CD14-positive monocyte (primary cell): ENCODE results near the gene IRF2BPL. TPM values are rescaled to one million over a fixed set of nuclear protein-coding genes. Genes with fewer than 3 reads are reported as not detected.

ENCODE experiments used
- DNase-seq, 3 donors: peaks; one replicate each; pipeline ENCODE4 v3.0.0-alpha.2; 2011 to 2022
- H2AFZ ChIP-seq: 2 replicates; pipeline ENCODE4 v1.6.0; 2012; ENCODE audit warnings: mild to moderate bottlenecking, low read depth, low read length, inconsistent platforms; ENCODE audit not compliant: insufficient read depth, poor library complexity, severe bottlenecking
- H3K27ac ChIP-seq, 2 donors: 1 replicate in 1 of 2; 2 replicates in 1 of 2; pipeline ENCODE4 v1.5.1; 2012 to 2013; ENCODE audit warnings: low read length in 2 of 2, control low read depth in 1 of 2, inconsistent platforms in 1 of 2, low read depth in 1 of 2, mild to moderate bottlenecking in 1 of 2
- H3K27me3 ChIP-seq, 2 donors: one replicate each; pipeline versions ENCODE4 v1.6.0 to v1.6.1; 2011 to 2013; ENCODE audit warnings: low read length in 2 of 2; ENCODE audit not compliant: control insufficient read depth in 2 of 2, insufficient read depth in 2 of 2
- H3K36me3 ChIP-seq, 2 donors: replicated peaks in 1 of 2; 1 replicate in 1 of 2; 2 replicates in 1 of 2; pipeline versions ENCODE4 v1.5.1 to v1.6.1; 2012 to 2013; ENCODE audit warnings: low read length in 2 of 2, control low read depth in 1 of 2, inconsistent platforms in 1 of 2, mild to moderate bottlenecking in 1 of 2; ENCODE audit not compliant: insufficient read depth in 2 of 2, control insufficient read depth in 1 of 2
- H3K4me1 ChIP-seq, 2 donors: 1 replicate in 1 of 2; 2 replicates in 1 of 2; pipeline versions ENCODE4 v1.5.1 to v1.6.1; 2012 to 2013; ENCODE audit warnings: low read length in 2 of 2, control low read depth in 1 of 2, inconsistent platforms in 1 of 2, mild to moderate bottlenecking in 1 of 2, moderate library complexity in 1 of 2; ENCODE audit not compliant: insufficient read depth in 2 of 2, control insufficient read depth in 1 of 2
- H3K4me2 ChIP-seq: replicated peaks from 2 replicates; pipeline ENCODE3; 2012; ENCODE audit warnings: low read length, moderate library complexity, mild to moderate bottlenecking; ENCODE audit not compliant: poor library complexity, severe bottlenecking; ENCODE audit errors: extremely low read depth
- H3K4me3 ChIP-seq, 3 experiments: fragments of 200-600 bp in 1 of 3; sonication (generic) in 1 of 3; replicated peaks in 1 of 3; 1 replicate in 2 of 3; 2 replicates in 1 of 3; pipeline ENCODE4 v1.5.1; 2011 to 2013; ENCODE audit warnings: low read length in 3 of 3, mild to moderate bottlenecking in 3 of 3, control low read depth in 2 of 3, low read depth in 2 of 3, inconsistent platforms in 1 of 3, moderate library complexity in 1 of 3
- H3K79me2 ChIP-seq: 2 replicates; pipeline ENCODE4 v1.6.0; 2012; ENCODE audit warnings: mild to moderate bottlenecking, control low read depth, inconsistent platforms, low read length, moderate library complexity; ENCODE audit not compliant: insufficient read depth
- H3K9ac ChIP-seq: 2 replicates; pipeline ENCODE4 v1.6.0; 2017; ENCODE audit warnings: low read length, mild to moderate bottlenecking; ENCODE audit not compliant: insufficient read depth, poor library complexity, severe bottlenecking
- H3K9me3 ChIP-seq, 2 donors: replicated peaks in 1 of 2; 1 replicate in 1 of 2; 2 replicates in 1 of 2; pipeline versions ENCODE4 v1.5.1 to v1.6.1; 2012 to 2013; ENCODE audit warnings: low read length in 2 of 2, control low read depth in 1 of 2; ENCODE audit not compliant: control insufficient read depth in 1 of 2, insufficient read depth in 1 of 2
- H4K20me1 ChIP-seq: 2 replicates; pipeline ENCODE4 v1.6.0; 2012; ENCODE audit warnings: mild to moderate bottlenecking, low read length, control low read depth, moderate library complexity; ENCODE audit not compliant: insufficient read depth
- H3K27ac Mint-ChIP-seq, 7 donors: one replicate each; pipeline ENCODE4 v1.8.0; 2020; ENCODE audit warnings: mild to moderate bottlenecking in 7 of 7, mixed read lengths in 7 of 7, moderate library complexity in 6 of 7, inconsistent platforms in 2 of 7
- H3K27me3 Mint-ChIP-seq, 3 donors: one replicate each; pipeline ENCODE4 v1.8.0; 2021 to 2022; ENCODE audit warnings: low read depth in 3 of 3, mild to moderate bottlenecking in 3 of 3, mixed read lengths in 3 of 3, moderate library complexity in 3 of 3, inconsistent platforms in 1 of 3
- H3K36me3 Mint-ChIP-seq, 2 donors: one replicate each; pipeline ENCODE4 v1.8.0; 2020; ENCODE audit warnings: mixed read lengths in 2 of 2, inconsistent platforms in 1 of 2, mild to moderate bottlenecking in 1 of 2
- H3K4me1 Mint-ChIP-seq: one replicate; pipeline ENCODE4 v1.8.0; 2020; ENCODE audit warnings: mild to moderate bottlenecking, mixed read lengths
- H3K4me3 Mint-ChIP-seq, 2 donors: one replicate each; pipeline ENCODE4 v1.8.0; 2020; ENCODE audit warnings: mild to moderate bottlenecking in 2 of 2, mixed read lengths in 2 of 2, moderate library complexity in 1 of 2
- H3K9me3 Mint-ChIP-seq, 7 donors: one replicate each; pipeline ENCODE4 v1.8.0; 2020 to 2022; ENCODE audit warnings: mixed read lengths in 7 of 7, mild to moderate bottlenecking in 6 of 7, moderate library complexity in 6 of 7, inconsistent platforms in 2 of 7
- WGBS: methylation state at CpG from one replicate; pipeline ENCODE4 v1.1.5; 2013; ENCODE audit warnings: missing lambda C conversion rate; ENCODE audit not compliant: insufficient coverage; 5-methylcytosine and 5-hydroxymethylcytosine counted together
- intact Hi-C, 2 donors: fragments of 100-400 bp; cut with micrococcal nuclease; formaldehyde crosslinking; loops; one replicate each; pipeline versions ENCODE4 v1.15.0 to v1.15.1; 2023
- polyA plus RNA-seq, 3 donors: library from polyadenylated mRNA; depleted of rRNA in 1 of 3; unstranded in 2 of 3; stranded (reverse) in 1 of 3; fragments of 300-500 nt in 2 of 3; fragments of >200 nt in 1 of 3; fragmentation: Illumina TruSeq in 2 of 3; gene quantifications; 1 replicate in 2 of 3; 2 replicates in 1 of 3; pipeline ENCODE4 v1.2.3, GENCODE V29; 2012 to 2021
- TF ChIP-seq, protein P1 (sequence below): fragments of 200-600 bp; IDR thresholded peaks from one replicate; pipeline ENCODE4 v1.8.0; 2022; ENCODE audit warnings: antibody characterized with exemption, mild to moderate bottlenecking

IRF2BPL gene
- polyA plus RNA-seq, 3 donors, result 1.4 to 17.9 (median 1.9) TPM

DNA sequence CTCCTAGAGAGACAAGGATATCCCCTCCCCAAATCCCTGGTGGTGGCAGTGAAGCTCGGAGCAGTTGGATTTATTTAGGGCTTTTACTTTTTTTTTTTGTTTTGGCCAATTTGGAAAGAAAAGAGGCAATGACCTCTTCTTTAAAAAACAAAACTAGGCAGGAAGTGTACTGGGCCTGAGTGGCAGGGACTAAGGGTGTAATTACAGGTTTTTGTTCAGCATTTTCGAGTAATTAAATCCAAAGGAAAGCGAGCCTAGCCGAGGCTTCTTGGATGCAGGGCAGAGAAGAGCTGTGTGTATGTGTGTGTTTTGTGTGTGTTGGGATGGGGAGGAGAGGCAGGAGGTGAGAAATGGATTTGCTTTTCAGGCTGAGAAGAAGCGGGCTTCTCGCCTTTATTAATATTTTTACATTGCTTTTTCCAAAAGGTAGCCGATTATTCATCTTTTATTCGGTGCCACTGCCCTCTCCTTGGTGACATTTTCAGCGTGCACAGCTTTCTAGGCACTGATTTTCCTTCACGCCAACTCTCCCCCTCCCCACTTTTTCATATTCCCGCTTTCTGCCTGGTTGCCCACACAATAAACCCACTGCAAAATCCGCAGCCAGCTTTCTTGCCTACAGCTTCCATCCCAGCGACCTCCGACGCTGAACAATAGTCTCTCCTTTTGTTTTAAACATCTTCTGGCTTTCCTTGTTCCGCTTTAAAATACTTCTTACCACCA, 8.9 kb upstream of the IRF2BPL start:
- H2AFZ ChIP-seq, result peak overlapping the region; percentile 78
- H4K20me1 ChIP-seq, result no peaks in the 10 kb centered on the region
- Mint-ChIP-seq H3K9me3 (no peaks in the 10 kb centered on the region), H3K4me1 (peaks cover 84% of the 10 kb centered on the region), H3K4me3 (peak overlapping the region; percentile 53 to 88), H3K27ac (peak overlapping the region; percentile 71 to 91 (median 79)), H3K27me3 (peaks cover 0 to 7% (median 1%) of the 10 kb centered on the region in 3 donors), H3K36me3 (peaks cover 4 to 7% of the 10 kb centered on the region in 2 donors)
- H3K36me3 ChIP-seq, result no peaks in the 10 kb centered on the region
- H3K27ac ChIP-seq, result peak overlapping the region in 1 of 2 donors; percentile 68
- peak overlapping the region; percentile 30 for H3K9ac ChIP-seq
- peak overlapping the region in 1 of 3 experiments; percentile 58 for H3K4me3 ChIP-seq
- DNase-seq, result no peak
- peaks cover 85 to 88% of the 10 kb centered on the region in 2 donors for H3K4me1 ChIP-seq
- no peaks in the 10 kb centered on the region for H3K27me3 ChIP-seq
- TF ChIP-seq, protein P1, sequence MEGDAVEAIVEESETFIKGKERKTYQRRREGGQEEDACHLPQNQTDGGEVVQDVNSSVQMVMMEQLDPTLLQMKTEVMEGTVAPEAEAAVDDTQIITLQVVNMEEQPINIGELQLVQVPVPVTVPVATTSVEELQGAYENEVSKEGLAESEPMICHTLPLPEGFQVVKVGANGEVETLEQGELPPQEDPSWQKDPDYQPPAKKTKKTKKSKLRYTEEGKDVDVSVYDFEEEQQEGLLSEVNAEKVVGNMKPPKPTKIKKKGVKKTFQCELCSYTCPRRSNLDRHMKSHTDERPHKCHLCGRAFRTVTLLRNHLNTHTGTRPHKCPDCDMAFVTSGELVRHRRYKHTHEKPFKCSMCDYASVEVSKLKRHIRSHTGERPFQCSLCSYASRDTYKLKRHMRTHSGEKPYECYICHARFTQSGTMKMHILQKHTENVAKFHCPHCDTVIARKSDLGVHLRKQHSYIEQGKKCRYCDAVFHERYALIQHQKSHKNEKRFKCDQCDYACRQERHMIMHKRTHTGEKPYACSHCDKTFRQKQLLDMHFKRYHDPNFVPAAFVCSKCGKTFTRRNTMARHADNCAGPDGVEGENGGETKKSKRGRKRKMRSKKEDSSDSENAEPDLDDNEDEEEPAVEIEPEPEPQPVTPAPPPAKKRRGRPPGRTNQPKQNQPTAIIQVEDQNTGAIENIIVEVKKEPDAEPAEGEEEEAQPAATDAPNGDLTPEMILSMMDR, result no peak
- peak overlapping the region; percentile 65 for H3K4me2 ChIP-seq
- intact Hi-C loops, result no loop called here
- H3K79me2 ChIP-seq, result peaks cover 14% of the 10 kb centered on the region
- H3K9me3 ChIP-seq, result no peaks in the 10 kb centered on the region
- 51% methylated on average over 12 of the region's 16 CpGs for WGBS

DNA sequence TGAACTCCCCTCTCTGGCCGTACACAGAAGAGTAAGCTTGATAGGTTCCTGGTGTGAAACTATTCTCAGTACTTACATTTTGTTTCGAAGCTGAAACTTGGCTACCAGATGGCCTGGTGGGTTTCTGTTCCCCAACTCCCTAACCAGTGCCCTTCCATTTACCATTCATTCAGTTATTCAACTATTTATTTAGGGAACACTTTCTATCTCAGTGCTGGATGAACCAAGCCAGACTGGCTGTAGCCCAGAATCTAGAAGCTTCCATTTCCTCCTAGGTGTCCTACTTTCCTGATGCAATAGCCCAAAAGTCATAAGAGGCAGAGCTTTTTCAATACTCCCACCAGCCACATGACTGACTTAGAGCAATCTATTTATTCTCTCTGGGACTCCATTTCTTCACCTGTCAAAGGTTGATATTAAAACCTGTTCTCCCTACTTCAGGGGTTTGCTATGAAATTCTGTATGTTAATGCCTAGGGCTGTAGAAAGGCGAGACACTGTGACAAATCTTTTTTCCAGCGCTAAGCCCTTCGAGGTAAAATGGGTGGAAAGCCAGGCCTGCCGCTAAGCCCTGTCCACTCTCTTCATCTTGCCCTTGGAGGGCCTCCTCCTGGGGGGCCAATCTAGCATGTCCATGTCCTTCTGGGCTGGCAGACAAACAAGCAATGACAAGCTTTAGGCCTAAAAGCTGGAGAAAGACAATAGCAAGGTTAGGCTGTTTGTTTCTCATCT, 8.1 kb upstream of the IRF2BPL start:
- peaks cover 0 to 7% (median 1%) of the 10 kb centered on the region in 3 donors for H3K27me3 Mint-ChIP-seq
- peak overlapping the region; percentile 46 to 53 for H3K4me3 Mint-ChIP-seq
- intact Hi-C loops, result no loop called here
- Histone ChIP-seq H3K4me1 (peaks cover 85 to 88% of the 10 kb centered on the region in 2 donors), H3K27me3 (no peaks in the 10 kb centered on the region), H3K36me3 (no peaks in the 10 kb centered on the region), H3K4me2 (no peak overlapping the region), H2AFZ (no peak overlapping the region), H3K79me2 (peaks cover 14% of the 10 kb centered on the region), H4K20me1 (no peaks in the 10 kb centered on the region), H3K27ac (no peak overlapping the region), H3K9ac (no peak overlapping the region), H3K9me3 (no peaks in the 10 kb centered on the region), H3K4me3 (no peak overlapping the region)
- peak overlapping the region in 5 of 7 donors; percentile 42 to 91 (median 71) for H3K27ac Mint-ChIP-seq
- no peaks in the 10 kb centered on the region for H3K9me3 Mint-ChIP-seq
- peaks cover 84% of the 10 kb centered on the region for H3K4me1 Mint-ChIP-seq
- TF ChIP-seq, protein P1, result no peak
- H3K36me3 Mint-ChIP-seq, result peaks cover 4 to 7% of the 10 kb centered on the region in 2 donors
- WGBS, result 66% methylated on average over 6 of the region's 6 CpGs
- peak in 1 of 3 donors; percentile 38 for DNase-seq
